GM12878 (cell line): ENCODE results near the gene SFSWAP.

Experiments
- BCLAF1 ChIP-seq: fragments of 450-650 bp; IDR thresholded peaks from 2 replicates; pipeline ENCODE4 v1.6.1; 2017; ENCODE audit warnings: antibody characterized with exemption, mild to moderate bottlenecking, moderate library complexity
- CREB1 ChIP-seq: IDR thresholded peaks from 2 replicates; pipeline ENCODE4 v1.6.1; 2012; ENCODE audit warnings: low read depth, mild to moderate bottlenecking, inconsistent platforms
- E2F8 ChIP-seq: fragments of 450-650 bp; IDR thresholded peaks from 2 replicates; pipeline ENCODE4 v1.6.1; 2018; ENCODE audit warnings: mild to moderate bottlenecking, low read depth, moderate library complexity; ENCODE audit not compliant: partially characterized antibody
- EZH2 ChIP-seq: IDR thresholded peaks from 2 replicates; pipeline ENCODE4 v1.6.1; 2012; ENCODE audit warnings: low read depth, mild to moderate bottlenecking, control low read depth, inconsistent platforms, low read length, borderline replicate concordance; ENCODE audit not compliant: control insufficient read depth
- GABPA ChIP-seq: IDR thresholded peaks from 2 replicates; pipeline ENCODE4 v1.6.1; 2014; ENCODE audit warnings: antibody characterized with exemption, low read depth, mild to moderate bottlenecking, inconsistent platforms
- HDGF ChIP-seq: fragments of 450-650 bp; IDR thresholded peaks from 2 replicates; pipeline ENCODE4 v1.6.1; 2016; ENCODE audit warnings: antibody characterized with exemption
- NKRF ChIP-seq: fragments of 450-650 bp; conservative IDR thresholded peaks from 2 replicates; pipeline ENCODE4 v1.6.1; 2017; ENCODE audit warnings: mild to moderate bottlenecking, moderate library complexity
- POLR2AphosphoS5 ChIP-seq: IDR thresholded peaks from 2 replicates; pipeline ENCODE4 v1.6.1; 2011; ENCODE audit warnings: mild to moderate bottlenecking, low read length, inconsistent platforms

GRCh38 chr12:131683266-131684014, 27.4 kb upstream of the SFSWAP start:
- TF ChIP-seq POLR2AphosphoS5 = no peak
- TF ChIP-seq HDGF = no peak
- TF ChIP-seq E2F8 = no peak
- no peak for TF ChIP-seq CREB1
- TF ChIP-seq EZH2 = no peak
- no peak for TF ChIP-seq GABPA
- no peak for TF ChIP-seq BCLAF1
- TF ChIP-seq NKRF = no peak
